Measurements from ENCODE around the gene OVCH1. TPM values are rescaled to one million over a fixed set of nuclear protein-coding genes. Genes with fewer than 3 reads are reported as not detected.
"Not testable (repeated sequence)": the region's sequence is repeated elsewhere in the genome, so short reads cannot be mapped to it uniquely, and the experiment has no call there.

Gene OVCH1
- total RNA-seq, 1 experiment from 2014 or later = not detected

DNA sequence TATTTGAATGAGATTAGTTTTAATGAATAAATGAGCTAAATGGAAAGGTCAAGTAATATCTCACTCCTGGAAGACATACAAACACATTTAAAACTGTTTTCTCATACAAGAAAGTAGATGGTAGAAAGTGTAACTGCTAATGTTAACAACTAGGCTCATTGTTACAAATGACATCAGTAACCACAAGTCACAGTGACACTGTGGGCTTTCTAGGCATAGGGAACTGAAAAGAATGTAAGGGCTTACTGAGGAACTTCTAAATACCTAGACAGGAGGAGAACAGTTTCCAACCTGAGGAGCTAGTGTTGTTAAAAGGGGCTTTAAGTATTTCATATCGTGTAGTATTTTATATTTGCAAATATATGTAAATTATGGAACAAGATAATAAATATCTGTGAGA, 99.0 kb downstream of the OVCH1 start:
- ChIA-PET POLR2A (interaction anchor here (0.9 kb wide), 1 partner anchor 17 kb away, joined by 3 read pairs; the partner anchor contains the start of gene ERGIC2), CTCF (no interaction called here)
- no peak for DNase-seq
- Mint-ChIP-seq H3K27ac (ENCODE audit: unreplicated experiment) (no peak overlapping the region), H3K27me3 (ENCODE audit: insufficient read depth, unreplicated experiment) (peaks cover 5% of the 10 kb centered on the region), H3K4me1 (ENCODE audit: low read depth, unreplicated experiment) (no peaks in the 10 kb centered on the region), H3K36me3 (ENCODE audit: insufficient read depth, unreplicated experiment) (no peaks in the 10 kb centered on the region), H3K4me3 (ENCODE audit: unreplicated experiment) (no peak overlapping the region), H3K9me3 (ENCODE audit: unreplicated experiment) (no peaks in the 10 kb centered on the region)
- TF ChIP-seq, protein P1, sequence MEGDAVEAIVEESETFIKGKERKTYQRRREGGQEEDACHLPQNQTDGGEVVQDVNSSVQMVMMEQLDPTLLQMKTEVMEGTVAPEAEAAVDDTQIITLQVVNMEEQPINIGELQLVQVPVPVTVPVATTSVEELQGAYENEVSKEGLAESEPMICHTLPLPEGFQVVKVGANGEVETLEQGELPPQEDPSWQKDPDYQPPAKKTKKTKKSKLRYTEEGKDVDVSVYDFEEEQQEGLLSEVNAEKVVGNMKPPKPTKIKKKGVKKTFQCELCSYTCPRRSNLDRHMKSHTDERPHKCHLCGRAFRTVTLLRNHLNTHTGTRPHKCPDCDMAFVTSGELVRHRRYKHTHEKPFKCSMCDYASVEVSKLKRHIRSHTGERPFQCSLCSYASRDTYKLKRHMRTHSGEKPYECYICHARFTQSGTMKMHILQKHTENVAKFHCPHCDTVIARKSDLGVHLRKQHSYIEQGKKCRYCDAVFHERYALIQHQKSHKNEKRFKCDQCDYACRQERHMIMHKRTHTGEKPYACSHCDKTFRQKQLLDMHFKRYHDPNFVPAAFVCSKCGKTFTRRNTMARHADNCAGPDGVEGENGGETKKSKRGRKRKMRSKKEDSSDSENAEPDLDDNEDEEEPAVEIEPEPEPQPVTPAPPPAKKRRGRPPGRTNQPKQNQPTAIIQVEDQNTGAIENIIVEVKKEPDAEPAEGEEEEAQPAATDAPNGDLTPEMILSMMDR (IDR thresholded peaks at IDR 0.05; ENCODE audit: insufficient read depth in 1 of 2, low read depth in 1 of 2, low read length in 1 of 2, severe bottlenecking in 1 of 2, unreplicated experiment in 1 of 2) = no peak
- Histone ChIP-seq H3K4me1 (no peaks in the 10 kb centered on the region), H3K9me3 (no peaks in the 10 kb centered on the region), H3K36me3 (ENCODE audit: control insufficient read depth, insufficient read depth, low read length) (no peaks in the 10 kb centered on the region), H3K27me3 (replicated peaks; ENCODE audit: control insufficient read depth, insufficient read depth, low read length) (no peaks in the 10 kb centered on the region), H3K4me3 (ENCODE audit: low read depth, low read length) (no peak overlapping the region)
- intact Hi-C loops (cut with micrococcal nuclease; ENCODE audit: unreplicated experiment) = no loop called here
- no TSS peak for BruUV-seq (replicated peaks)

DNA sequence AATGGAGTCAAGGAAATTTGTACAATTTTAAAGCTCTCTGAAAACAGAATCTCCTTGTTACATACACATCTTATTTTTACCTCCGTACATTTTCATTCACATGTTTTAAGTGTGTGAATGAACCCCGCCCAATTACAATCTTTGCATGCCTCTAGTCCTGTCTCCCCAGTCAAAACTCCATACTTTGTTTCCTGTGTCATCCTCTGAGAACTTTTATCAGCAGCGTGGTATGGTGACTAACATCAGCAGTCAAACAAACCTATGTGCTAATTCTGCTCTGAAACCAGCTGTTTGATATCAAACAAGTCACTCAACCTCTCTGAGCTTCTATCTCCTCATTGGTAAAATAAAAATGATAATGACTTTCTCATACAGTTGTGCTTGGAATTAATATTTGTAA, 100.7 kb downstream of the OVCH1 start:
- Mint-ChIP-seq H3K4me1 (ENCODE audit: low read depth, unreplicated experiment) (no peaks in the 10 kb centered on the region), H3K9me3 (ENCODE audit: unreplicated experiment) (no peaks in the 10 kb centered on the region), H3K36me3 (ENCODE audit: insufficient read depth, unreplicated experiment) (no peaks in the 10 kb centered on the region), H3K4me3 (ENCODE audit: unreplicated experiment) (no peak overlapping the region), H3K27ac (ENCODE audit: unreplicated experiment) (no peak overlapping the region), H3K27me3 (ENCODE audit: insufficient read depth, unreplicated experiment) (no peaks in the 10 kb centered on the region)
- TF ChIP-seq, protein P1 (IDR thresholded peaks at IDR 0.05; ENCODE audit: insufficient read depth in 1 of 2, low read depth in 1 of 2, low read length in 1 of 2, severe bottlenecking in 1 of 2, unreplicated experiment in 1 of 2) = no peak
- no peak for DNase-seq
- intact Hi-C loops (cut with micrococcal nuclease; ENCODE audit: unreplicated experiment) = no loop called here
- Histone ChIP-seq H3K4me3 (ENCODE audit: low read depth, low read length) (no peak overlapping the region), H3K36me3 (ENCODE audit: control insufficient read depth, insufficient read depth, low read length) (no peaks in the 10 kb centered on the region), H3K4me1 (no peaks in the 10 kb centered on the region), H3K9me3 (no peaks in the 10 kb centered on the region), H3K27me3 (replicated peaks; ENCODE audit: control insufficient read depth, insufficient read depth, low read length) (no peaks in the 10 kb centered on the region)
- CTCF ChIA-PET = no interaction called here
- POLR2A ChIA-PET = no interaction called here
- no TSS peak for BruUV-seq (replicated peaks)

DNA sequence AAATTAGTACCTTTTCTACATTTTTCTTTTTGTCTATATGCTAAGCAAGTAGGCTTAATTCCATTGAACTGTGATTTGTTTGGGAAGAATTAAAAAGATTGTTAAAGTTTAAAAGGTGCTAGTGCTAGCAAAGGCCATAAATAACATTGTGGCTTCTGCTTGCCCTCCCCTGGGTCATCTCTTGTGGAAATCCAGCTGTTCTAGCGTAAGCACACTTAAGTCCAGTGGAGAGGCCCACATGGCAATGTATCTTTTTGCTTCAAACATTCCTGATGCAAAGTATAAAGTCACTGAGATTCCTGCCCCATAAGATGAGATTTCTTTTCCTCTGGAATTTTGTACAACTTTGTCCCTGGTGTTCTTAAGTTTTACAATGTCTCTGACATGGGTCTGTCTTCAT, 102.1 kb downstream of the OVCH1 start:
- H3K9me3 Mint-ChIP-seq (ENCODE audit: unreplicated experiment) = no peaks in the 10 kb centered on the region
- BruUV-seq (replicated peaks) = no TSS peak
- H3K4me1 Mint-ChIP-seq (ENCODE audit: low read depth, unreplicated experiment) = no peaks in the 10 kb centered on the region
- Histone ChIP-seq H3K4me1 (no peaks in the 10 kb centered on the region), H3K4me3 (ENCODE audit: low read depth, low read length) (no peak overlapping the region), H3K27me3 (replicated peaks; ENCODE audit: control insufficient read depth, insufficient read depth, low read length) (no peaks in the 10 kb centered on the region), H3K36me3 (ENCODE audit: control insufficient read depth, insufficient read depth, low read length) (no peaks in the 10 kb centered on the region), H3K9me3 (no peaks in the 10 kb centered on the region)
- intact Hi-C loops (cut with micrococcal nuclease; ENCODE audit: unreplicated experiment) = no loop called here
- ChIA-PET POLR2A (no interaction called here), CTCF (no interaction called here)
- H3K27ac Mint-ChIP-seq (ENCODE audit: unreplicated experiment) = no peak overlapping the region
- H3K4me3 Mint-ChIP-seq (ENCODE audit: unreplicated experiment) = no peak overlapping the region
- no peaks in the 10 kb centered on the region for H3K27me3 Mint-ChIP-seq (ENCODE audit: insufficient read depth, unreplicated experiment)
- no peaks in the 10 kb centered on the region for H3K36me3 Mint-ChIP-seq (ENCODE audit: insufficient read depth, unreplicated experiment)
- TF ChIP-seq, protein P1 (IDR thresholded peaks at IDR 0.05; ENCODE audit: insufficient read depth in 1 of 2, low read depth in 1 of 2, low read length in 1 of 2, severe bottlenecking in 1 of 2, unreplicated experiment in 1 of 2) = no peak
- DNase-seq = no peak

DNA sequence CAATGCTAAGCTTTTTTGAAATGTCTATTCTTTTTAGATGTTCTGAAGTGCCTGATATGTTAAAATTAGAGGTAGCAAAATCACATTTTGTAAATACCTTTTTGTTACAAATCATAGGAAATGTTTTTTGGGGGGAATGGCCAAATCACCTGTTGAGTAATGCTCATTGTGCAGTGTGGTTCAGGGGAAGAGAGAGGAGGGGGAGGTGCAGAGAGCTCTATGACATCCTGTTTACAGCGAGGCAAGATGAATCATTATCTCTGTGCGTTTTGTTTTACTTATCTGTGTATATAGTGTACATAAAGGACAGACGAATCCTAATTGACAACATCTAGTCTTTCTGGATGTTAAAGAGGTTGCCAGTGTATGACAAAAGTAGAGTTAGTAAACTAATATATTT, 107.1 kb downstream of the OVCH1 start:
- H3K36me3 Mint-ChIP-seq (ENCODE audit: insufficient read depth, unreplicated experiment); H3K36me3 ChIP-seq (ENCODE audit: control insufficient read depth, insufficient read depth, low read length); H3K4me3 Mint-ChIP-seq (ENCODE audit: unreplicated experiment); intact Hi-C loops (cut with micrococcal nuclease; ENCODE audit: unreplicated experiment); H3K4me1 ChIP-seq; H3K4me3 ChIP-seq (ENCODE audit: low read depth, low read length); H3K27me3 ChIP-seq (replicated peaks; ENCODE audit: control insufficient read depth, insufficient read depth, low read length); H3K4me1 Mint-ChIP-seq (ENCODE audit: low read depth, unreplicated experiment); H3K27me3 Mint-ChIP-seq (ENCODE audit: insufficient read depth, unreplicated experiment); H3K9me3 Mint-ChIP-seq (ENCODE audit: unreplicated experiment); DNase-seq; CTCF ChIA-PET; H3K9me3 ChIP-seq; BruUV-seq (replicated peaks); POLR2A ChIA-PET; H3K27ac Mint-ChIP-seq (ENCODE audit: unreplicated experiment): not testable (repeated sequence)
